HG03378 (cell line): ENCODE results near the gene KIF7.
"Not testable (repeated sequence)": the region's sequence is repeated elsewhere in the genome, so short reads cannot be mapped to it uniquely, and the experiment has no call there.

Experiments
- ATAC-seq: cut with Tn5 transposase; IDR thresholded peaks from one replicate; pipeline ENCODE4 v1.9.1; 2021; ENCODE audit warnings: mild to moderate bottlenecking, moderate library complexity; ENCODE audit not compliant: unreplicated experiment

KIF7 gene, protein sequence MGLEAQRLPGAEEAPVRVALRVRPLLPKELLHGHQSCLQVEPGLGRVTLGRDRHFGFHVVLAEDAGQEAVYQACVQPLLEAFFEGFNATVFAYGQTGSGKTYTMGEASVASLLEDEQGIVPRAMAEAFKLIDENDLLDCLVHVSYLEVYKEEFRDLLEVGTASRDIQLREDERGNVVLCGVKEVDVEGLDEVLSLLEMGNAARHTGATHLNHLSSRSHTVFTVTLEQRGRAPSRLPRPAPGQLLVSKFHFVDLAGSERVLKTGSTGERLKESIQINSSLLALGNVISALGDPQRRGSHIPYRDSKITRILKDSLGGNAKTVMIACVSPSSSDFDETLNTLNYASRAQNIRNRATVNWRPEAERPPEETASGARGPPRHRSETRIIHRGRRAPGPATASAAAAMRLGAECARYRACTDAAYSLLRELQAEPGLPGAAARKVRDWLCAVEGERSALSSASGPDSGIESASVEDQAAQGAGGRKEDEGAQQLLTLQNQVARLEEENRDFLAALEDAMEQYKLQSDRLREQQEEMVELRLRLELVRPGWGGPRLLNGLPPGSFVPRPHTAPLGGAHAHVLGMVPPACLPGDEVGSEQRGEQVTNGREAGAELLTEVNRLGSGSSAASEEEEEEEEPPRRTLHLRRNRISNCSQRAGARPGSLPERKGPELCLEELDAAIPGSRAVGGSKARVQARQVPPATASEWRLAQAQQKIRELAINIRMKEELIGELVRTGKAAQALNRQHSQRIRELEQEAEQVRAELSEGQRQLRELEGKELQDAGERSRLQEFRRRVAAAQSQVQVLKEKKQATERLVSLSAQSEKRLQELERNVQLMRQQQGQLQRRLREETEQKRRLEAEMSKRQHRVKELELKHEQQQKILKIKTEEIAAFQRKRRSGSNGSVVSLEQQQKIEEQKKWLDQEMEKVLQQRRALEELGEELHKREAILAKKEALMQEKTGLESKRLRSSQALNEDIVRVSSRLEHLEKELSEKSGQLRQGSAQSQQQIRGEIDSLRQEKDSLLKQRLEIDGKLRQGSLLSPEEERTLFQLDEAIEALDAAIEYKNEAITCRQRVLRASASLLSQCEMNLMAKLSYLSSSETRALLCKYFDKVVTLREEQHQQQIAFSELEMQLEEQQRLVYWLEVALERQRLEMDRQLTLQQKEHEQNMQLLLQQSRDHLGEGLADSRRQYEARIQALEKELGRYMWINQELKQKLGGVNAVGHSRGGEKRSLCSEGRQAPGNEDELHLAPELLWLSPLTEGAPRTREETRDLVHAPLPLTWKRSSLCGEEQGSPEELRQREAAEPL (N-terminal part only)

GRCh38 chr15:89654847-89655805 lies at the start of gene KIF7:
Gene KIF7, minus strand, starts transcription at chr15:89655467. Its CDS starts 2,537 bp downstream, at chr15:89652930.
- ATAC-seq, result no peak

DNA sequence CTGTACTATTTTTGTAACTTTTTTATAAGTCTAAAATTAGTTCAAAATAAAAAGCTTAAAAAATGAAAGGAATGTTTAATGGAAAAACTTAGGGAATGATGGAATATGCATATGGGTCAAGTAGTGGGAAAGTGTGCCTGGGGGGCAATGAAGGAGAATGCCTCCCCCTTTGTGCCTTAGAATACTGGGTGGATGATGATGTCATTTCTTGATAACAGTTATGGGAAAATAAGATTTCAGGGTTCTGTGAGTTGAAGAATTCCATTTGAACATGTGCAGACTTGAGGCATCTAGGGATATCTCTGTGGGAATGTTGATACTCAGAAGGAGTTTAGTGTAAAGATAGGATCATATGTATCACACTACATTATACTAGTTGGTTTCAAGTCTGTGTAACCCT lies 49.1 kb upstream of the KIF7 start:
- no peak for ATAC-seq

DNA sequence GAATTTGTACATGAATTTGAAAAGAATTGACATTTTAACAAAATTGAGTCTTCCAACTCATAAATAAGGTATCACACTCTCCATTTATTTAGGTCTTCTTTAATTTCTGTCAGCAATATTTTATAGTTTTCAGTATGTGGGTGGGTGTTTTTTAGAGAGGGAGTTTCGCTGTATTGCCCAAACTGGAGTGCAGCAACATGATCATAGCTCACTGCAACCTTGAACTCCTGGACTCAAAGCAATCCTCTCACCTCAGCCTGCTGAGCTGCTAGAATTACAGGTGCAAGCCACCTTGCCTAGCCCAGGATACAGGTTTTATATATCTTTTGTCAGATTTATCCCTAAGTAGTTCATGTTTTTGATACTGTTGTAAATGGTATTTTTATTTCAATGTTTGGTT lies 39.9 kb upstream of the KIF7 start:
- no peak for ATAC-seq

DNA sequence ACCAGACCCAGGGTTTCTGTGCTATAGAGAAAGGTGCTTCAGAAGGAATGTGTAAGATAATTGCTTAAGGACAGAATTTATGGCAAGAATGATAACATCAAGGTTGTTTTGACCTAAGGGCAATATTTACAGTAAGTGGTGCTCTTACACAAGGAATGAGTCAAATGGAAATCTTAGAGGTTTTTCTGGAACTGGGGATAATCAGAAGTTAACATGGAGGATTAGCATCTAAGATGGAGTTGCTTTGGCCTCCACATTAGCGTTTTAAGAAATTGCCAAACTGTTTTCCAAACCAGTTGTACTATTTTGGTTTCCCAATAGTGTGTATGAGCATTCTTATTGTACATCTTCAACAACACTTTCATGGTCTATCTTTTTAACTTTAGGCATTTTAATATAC lies 38.4 kb upstream of the KIF7 start:
- no peak for ATAC-seq

GRCh38 chr15:89693091-89693490 lies 37.8 kb upstream of the KIF7 start:
- no peak for ATAC-seq

DNA sequence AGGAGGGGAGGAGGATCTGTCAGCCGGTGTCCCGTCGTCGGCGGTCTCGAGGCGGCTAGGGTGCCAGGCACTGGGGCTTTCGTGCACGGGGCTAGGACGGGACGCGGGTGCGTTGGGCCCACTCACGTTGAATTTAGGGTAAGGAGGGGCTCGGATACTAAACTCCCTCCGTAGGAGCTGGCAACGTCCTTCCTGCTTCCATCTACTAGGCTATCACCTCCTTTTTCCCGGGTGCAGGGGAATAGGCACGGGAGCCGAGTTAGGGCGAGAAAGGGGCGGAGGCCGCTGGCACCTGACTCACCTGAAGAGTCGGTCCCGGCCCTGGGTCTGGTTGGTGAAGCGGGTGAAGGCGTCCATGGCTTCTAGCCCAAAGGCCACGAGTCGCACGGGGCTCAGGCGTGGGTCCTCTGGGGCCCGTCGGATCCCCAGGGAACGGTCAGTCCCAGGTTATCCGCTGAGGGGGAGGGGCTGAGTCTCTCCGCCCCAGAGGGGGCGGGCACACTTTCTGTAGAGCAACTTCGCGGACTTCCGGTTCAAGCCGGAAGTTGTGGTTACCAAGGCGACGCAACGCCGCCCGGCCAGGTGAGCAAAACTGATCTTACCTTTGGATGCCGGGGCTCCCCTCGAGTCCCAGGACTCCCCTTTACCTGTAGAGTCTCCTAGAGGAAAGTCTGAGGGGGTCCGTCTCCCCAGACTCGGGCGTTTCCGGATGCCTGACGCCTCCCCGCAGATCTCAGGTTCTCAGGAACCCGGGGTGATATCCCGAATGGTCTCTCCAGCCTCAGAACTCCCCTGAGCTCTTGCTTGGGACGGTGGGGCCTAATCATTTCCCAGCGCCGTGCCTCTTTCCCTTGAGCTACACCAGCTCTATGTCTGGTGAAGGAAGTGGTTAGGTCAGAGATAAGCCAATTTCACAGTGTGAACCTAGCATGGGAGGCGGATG lies 35.3 kb upstream of the KIF7 start, which contains the start of the genes PEX11A and WDR93:
TSS of gene PEX11A (minus strand) at position 479 of the 943 bp plus-strand sequence. CDS start at position 357, 122 bp downstream.
TSS of gene WDR93 (plus strand) at position 536 of the 943 bp plus-strand sequence. CDS start 10,936 bp downstream, outside the sequence.
- peak; percentile 61 for ATAC-seq

- ATAC-seq, result not testable (repeated sequence)
Observed at GRCh38 chr15:89689930-89690275, 34.6 kb upstream of the KIF7 start.

GRCh38 chr15:89686522-89686921 lies 31.3 kb upstream of the KIF7 start:
- ATAC-seq, result no peak

DNA sequence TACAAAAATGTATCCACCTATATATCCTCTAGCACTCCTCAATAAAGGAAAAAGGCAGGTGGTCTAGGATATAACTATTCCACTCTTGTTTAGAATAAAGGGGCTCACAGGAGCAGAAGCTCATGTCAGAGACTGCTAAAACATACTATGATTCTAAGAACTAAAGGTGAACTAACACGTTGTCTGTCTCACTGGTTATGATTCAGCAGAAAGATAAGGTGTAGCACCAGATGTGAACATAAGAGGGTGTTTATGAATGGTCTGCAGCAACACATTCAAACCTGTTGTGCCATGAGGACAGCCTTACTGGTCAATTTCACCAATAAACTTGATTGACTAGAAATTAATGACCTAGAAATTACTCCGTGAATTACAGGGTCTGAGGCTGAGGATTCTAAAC lies 30.7 kb upstream of the KIF7 start:
- ATAC-seq, result no peak

DNA sequence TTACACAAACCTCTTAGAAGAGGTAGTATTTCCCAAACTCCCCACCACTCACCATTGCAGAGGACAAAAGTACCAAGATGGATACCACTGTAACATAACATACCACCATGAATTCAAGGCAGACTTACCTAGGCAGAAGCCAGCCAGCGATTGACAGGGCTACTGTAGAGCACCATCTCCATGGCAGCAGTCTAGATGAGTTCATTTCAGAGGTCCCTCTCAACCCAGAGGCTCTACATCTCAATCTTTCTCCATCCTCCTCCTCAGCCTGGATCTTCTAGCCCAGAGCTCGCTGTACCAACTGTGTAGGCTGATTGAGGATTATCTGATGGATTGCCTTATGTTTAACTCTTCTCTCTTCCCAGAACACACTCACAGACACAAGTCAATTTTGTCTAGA lies 25.9 kb upstream of the KIF7 start:
- no peak for ATAC-seq

DNA sequence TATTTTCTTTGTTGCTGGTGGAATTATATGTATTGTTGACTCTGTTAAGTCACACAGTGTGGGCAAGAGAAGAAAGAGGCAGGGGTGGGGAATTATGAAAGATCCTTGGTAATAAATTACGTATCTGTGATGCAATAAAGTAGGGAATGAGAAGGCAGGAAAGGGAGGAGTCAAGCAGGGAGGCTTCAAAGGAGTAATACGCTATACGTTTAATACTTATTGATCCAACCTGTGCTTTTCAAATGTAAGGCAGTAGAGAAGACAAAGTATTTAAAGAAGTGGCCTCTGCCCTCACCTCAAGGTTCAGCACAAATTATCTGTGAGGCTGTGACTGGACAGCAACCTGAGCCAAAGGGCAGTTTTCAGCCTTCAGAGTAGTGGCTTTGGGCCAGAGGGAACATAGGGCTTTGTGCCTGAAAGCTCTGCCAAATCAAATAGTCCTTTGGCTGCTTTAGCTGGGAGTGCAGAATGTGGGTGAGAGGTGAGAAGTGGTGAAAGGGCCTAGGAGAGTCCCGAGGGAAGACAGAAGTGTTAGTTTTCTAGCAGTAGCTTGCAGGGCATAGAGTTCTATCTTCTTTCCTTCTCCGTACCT lies 25.1 kb upstream of the KIF7 start:
- no peak for ATAC-seq

DNA sequence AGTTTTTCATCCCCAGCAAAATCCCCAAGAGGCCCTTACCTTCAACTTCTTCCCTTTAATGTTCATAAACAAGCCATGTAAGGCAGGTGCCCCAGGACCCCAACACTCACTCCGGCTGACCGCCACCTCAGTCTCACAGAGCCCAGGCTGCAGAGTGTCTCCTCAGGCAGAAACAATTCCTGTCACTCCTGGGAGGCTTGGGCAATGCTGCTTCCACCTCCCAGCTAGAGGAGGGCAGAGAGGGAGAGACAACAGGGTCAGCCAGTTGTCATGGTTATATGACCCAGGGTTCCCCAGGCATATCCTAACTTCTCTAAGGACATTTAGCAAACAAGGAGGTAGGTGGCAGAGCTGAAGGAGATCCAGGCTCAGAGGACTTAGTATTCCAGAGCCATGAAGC lies 23.9 kb upstream of the KIF7 start, which contains the start of gene PLIN1:
TSS of gene PLIN1 (minus strand) at position 156 of the 400 bp plus-strand sequence. CDS start 1,878 bp downstream, outside the sequence.
- no peak for ATAC-seq

DNA sequence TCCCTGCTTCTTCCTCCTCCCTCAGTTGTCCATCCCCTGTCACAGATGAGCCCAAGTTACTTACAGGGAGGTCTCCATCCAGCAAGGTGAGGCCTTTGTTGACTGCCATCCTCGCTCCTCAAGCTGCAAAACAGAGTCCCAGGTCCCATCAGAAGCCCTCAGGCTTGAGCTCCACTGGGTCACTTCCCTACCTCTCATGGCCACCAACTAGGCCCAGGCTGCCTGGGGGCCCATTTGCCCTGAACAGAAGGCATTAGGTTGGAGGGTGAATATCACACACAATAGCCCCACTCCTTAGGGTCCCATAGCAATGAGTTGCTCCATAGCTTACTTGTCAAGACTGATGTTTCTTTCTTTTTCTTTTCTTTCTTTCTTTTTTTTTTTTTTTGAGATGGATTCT lies 22.1 kb upstream of the KIF7 start:
- ATAC-seq, result no peak

DNA sequence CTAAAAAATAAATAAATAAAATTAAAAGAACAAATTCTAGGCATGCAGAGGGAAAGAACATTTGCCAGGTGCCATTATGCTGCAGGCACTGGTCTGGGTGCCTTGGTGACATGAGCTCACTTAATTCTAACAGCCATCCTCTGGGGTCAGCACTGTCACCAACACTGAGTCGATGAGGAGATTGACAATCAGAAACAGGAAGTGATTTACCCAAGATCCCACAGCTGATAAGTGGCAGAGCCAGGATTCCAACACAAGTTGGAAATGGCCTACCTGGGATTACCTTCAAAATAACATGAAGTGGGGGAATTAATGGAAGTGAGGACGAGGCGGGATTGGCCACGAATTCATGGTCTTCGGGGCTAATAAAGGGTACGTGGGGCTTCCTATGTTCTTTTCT lies 20.3 kb upstream of the KIF7 start:
- ATAC-seq, result no peak

DNA sequence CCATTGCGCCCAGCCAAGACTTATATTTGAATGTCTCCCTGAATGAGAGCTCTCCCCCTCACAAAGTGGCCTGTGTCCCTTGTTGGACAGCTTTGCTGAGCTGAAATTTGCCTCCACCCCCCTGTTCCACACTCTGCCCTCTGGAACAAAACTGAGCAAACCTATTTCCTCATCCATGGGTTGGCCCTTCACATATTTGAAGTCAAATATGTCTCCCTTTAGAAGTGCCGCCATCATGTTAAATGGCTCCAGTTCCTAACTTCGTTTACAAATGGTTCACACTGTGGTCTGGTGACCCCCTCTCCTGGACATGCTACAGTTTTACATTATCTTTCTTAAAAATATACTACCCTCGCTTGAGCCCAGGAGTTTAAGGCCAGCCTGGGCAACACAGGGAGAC lies 19.3 kb upstream of the KIF7 start:
- no peak for ATAC-seq

DNA sequence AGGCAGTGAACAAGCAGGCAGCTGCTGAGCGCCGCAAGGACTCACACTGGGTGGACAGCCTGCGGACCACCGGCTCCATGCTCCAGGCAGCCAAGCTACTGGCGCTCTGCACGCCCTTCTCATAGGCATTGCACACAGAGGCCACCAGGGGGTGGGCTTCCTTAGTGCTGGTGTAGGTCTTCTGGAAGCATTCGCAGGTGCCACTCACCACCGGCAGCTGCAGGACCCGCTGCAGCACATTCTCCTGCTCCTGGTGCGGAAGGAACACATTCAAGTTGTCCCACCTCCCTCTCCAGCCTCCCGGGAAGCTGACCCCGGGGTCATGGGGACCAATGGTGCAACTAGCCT lies 17.9 kb upstream of the KIF7 start:
- ATAC-seq, result no peak

DNA sequence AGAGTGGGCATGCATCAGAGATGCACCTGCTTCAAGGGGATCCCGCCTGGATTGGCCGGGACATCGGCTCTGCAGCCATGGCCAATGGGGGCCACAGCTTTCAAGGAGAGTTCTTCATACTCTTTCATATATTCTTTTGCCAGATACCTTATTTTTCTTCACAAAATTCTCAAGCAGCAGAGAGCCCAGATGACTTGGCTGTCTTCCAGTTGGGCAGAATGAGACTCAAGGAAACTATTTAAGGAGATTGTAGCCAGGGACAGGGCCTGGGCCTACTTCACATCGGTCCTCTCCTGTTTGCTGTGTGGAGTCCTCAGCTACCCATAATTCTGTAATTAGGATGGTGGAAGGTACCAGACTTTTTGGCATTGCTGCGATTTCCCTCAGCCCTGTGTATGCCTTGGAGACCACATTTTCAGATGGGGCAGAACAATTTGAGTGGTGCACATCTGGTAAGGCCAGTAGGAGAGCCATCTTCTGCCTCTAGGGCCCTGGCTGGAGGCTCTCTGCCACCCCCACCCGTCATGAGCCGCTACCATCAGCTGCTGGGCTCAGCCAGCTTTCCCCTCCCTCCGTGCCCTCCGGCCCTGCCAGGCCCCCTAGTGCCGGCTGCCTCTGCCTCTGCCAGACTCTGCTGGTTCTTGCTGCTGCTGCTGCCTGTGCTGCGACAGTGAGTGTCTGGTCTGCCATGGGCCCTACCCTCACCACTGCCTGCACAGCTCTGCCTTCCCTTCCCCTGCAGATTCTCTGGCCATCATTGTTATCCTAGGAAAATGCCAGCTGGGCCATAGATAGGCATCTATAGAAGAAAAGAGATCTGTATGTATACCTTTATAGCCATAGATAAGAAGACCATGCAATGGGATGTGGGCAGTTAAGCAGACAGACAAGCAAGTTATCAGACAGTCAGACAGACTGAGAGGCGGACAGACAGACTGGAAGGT lies 17.2 kb upstream of the KIF7 start:
- no peak for ATAC-seq
